ENCODE measurements around the gene CPNE5. TPM values are rescaled to one million over a fixed set of nuclear protein-coding genes. Genes with fewer than 3 reads are reported as not detected.
A peak's percentile ranks its signal among the peaks of the same experiment; 100 is the strongest.

The CPNE5 gene
- total RNA-seq, 4 donors from 2014 or later: 0.23 to 1.1 (median 0.81) TPM; not detected in 1

DNA sequence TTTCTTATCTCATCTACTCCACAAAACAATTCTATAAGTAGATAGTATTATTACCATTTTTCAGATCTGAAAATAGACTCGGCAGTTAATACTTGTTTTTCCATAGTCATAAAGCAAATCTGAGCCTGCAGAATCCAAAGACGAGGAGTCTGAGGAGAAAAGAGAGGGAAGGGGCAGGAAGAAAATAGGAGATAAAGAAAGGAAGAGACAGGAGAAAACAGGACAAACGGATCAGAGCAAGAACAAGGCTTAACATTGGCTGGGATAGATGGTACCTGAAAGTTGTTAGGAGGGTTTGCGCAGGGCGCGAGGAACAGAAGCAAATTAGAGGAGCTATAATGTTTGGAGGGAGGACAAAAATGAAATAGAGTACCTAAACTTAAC lies 36.0 kb upstream of the CPNE5 start:
- 33 to 36% methylated on average over 6 of the region's 6 CpGs for WGBS, 2 donors
- TF ChIP-seq, protein P1, sequence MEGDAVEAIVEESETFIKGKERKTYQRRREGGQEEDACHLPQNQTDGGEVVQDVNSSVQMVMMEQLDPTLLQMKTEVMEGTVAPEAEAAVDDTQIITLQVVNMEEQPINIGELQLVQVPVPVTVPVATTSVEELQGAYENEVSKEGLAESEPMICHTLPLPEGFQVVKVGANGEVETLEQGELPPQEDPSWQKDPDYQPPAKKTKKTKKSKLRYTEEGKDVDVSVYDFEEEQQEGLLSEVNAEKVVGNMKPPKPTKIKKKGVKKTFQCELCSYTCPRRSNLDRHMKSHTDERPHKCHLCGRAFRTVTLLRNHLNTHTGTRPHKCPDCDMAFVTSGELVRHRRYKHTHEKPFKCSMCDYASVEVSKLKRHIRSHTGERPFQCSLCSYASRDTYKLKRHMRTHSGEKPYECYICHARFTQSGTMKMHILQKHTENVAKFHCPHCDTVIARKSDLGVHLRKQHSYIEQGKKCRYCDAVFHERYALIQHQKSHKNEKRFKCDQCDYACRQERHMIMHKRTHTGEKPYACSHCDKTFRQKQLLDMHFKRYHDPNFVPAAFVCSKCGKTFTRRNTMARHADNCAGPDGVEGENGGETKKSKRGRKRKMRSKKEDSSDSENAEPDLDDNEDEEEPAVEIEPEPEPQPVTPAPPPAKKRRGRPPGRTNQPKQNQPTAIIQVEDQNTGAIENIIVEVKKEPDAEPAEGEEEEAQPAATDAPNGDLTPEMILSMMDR (IDR thresholded peaks at IDR 0.05): no peak
- TF ChIP-seq POLR2A (IDR thresholded peaks at IDR 0.05): no peak
- H3K4me3 ChIP-seq (ENCODE audit: low read depth, poor library complexity, severe bottlenecking): no peak overlapping the region
- intact Hi-C loops (cut with DNase I; ENCODE audit: low total_unique reads): no loop called here
- no peak for DNase-seq (ENCODE audit: low spot score in 2 of 2)

DNA sequence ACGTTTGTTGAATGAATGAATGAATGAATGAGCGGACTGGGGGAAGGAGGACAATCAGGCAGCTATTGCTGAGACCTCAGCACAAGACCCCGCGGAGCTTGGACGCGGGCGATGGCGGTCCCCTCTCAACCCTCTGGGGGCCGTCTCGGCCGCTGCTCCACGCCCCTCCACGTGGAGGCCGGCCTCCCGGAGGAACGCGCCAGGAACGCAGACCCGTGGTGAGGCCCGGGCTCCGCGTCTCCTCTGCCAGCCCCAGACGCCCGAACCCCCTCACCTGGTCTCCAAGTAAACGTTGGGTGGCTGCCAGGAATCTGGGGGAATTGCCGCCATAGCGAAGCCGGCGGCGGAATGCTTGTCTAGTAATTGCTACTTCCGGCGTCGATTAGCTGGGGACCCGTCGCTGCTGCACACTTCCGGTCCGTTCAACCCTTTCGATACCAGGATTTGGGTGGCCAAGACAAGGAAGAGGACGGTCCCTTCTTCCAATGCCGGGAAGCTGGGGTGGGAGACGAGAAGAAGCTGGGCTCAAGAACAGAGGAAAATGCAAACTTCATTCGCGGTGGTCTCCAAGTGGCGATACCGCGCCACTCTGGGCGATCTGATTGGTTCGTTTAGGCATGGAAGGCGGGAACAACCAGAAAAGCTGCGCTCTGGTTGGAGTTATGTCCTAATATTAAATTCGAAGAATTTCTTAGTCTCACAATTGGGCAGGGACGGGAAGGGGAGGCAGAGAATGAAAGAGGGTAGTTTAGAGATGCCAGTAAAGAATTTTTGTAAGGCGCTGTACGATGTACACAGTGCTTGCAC lies 35.4 kb upstream of the CPNE5 start, which contains the start of gene PPIL1:
TSS of gene PPIL1 (minus strand) at position 361 of the 807 bp plus-strand sequence. CDS start at position 330, 31 bp downstream.
- H3K4me3 ChIP-seq (ENCODE audit: low read depth, poor library complexity, severe bottlenecking): peak within 1 kb of the TSS; percentile 86
- no peak for TF ChIP-seq POLR2A (IDR thresholded peaks at IDR 0.05)
- TF ChIP-seq, protein P1 (IDR thresholded peaks at IDR 0.05): no peak
- 0 to 1% methylated on average over 32 to 40 of the region's 54 CpGs for WGBS, 2 donors
- intact Hi-C loops (cut with DNase I; ENCODE audit: low total_unique reads): no loop called here
- peak; percentile 73 to 94 for DNase-seq (ENCODE audit: low spot score in 2 of 2)

DNA sequence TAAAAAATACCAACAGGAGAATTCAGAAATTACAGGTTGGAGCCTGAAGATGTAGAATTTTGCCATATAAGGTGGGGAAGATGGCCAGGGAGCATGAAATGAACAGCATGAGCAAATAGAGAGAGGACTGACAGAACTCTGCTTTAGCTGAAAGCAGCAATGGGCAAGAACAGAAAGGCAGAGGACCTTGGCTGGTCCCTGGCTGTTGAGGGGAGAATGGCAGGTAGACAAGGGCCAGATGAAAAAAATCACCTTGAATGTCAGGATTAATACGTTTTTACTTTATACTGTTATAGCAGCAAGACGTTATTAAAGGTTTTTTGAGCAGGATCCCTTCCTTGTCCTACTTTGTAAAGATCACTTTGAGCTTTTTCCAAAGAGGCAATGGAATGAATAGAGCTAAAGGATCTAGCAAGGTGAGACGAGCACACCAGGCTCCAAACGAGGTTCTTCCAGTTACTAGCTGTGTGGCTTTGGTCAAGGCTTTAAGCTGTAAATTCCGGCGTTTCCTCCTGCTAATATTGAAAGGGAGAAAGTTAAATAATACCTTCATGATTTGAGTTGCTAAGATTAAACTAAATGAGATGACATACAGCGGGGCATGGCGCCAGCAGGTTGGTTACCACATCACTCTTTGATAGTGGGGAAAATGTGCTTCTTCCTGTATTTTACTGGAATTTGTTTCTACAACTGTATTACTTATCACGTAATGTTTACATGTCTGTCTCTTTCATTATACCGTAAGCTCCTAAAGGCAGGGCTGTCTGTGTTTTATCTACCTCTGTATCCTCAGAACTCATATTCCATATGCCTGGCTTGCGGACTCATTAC lies 34.6 kb upstream of the CPNE5 start:
- no peak for TF ChIP-seq POLR2A (IDR thresholded peaks at IDR 0.05)
- TF ChIP-seq, protein P1 (IDR thresholded peaks at IDR 0.05): no peak
- peak overlapping the region; percentile 86 for H3K4me3 ChIP-seq (ENCODE audit: low read depth, poor library complexity, severe bottlenecking)
- intact Hi-C loops (cut with DNase I; ENCODE audit: low total_unique reads): no loop called here
- 9 to 13% methylated on average over 11 of the region's 11 CpGs for WGBS, 2 donors
- DNase-seq (ENCODE audit: low spot score in 2 of 2): peak in 1 of 2 donors; percentile 80

DNA sequence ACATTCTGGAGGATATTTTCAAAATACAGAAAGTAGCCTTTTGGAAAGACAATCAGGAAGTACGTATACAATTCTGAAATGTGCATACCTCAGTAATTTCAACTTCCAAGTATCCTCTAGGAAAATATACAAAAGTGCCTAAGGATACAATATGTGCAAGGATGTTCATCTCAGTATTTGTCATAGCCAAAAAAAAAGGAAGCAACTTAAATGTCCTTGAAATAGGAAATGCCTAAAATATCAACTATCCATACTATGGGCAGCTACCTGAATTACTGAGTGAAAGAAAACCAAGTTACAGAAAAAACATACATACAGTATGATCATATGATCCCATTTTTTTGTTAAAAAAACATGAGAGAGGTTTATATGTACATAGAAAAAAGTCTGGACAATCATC lies 33.9 kb upstream of the CPNE5 start:
- no peak for TF ChIP-seq POLR2A (IDR thresholded peaks at IDR 0.05)
- TF ChIP-seq, protein P1 (IDR thresholded peaks at IDR 0.05): no peak
- intact Hi-C loops (cut with DNase I; ENCODE audit: low total_unique reads): no loop called here
- WGBS, 2 donors: 88 to 89% methylated on average over 1 of the region's 1 CpG
- no peak overlapping the region for H3K4me3 ChIP-seq (ENCODE audit: low read depth, poor library complexity, severe bottlenecking)
- DNase-seq (ENCODE audit: low spot score in 2 of 2): no peak

DNA sequence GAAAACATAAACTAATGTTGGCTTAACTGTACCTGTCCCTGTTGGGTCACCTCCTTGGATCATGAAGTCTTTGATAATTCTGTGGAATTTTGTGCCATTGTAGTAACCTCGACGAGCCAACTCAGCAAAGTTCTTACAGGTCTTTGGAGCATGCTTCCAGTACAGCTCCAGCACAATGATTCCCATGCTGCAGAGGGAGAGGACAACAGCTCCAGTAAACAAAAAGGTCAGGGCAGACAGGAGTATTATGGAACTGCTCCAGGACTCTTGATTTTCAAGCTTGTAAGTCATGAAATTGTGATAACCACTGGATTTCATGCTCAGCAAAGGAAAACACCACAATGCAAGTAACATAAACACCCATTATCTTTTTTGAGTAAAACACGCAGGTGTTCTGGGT lies 32.4 kb upstream of the CPNE5 start:
- intact Hi-C loops (cut with DNase I; ENCODE audit: low total_unique reads): no loop called here
- no peak for TF ChIP-seq POLR2A (IDR thresholded peaks at IDR 0.05)
- WGBS, 2 donors: 92 to 93% methylated on average over 3 of the region's 3 CpGs
- DNase-seq (ENCODE audit: low spot score in 2 of 2): no peak
- no peak overlapping the region for H3K4me3 ChIP-seq (ENCODE audit: low read depth, poor library complexity, severe bottlenecking)
